ENCODE measurements around the gene GCDH.
"Not testable (repeated sequence)": the region's sequence is repeated elsewhere in the genome, so short reads cannot be mapped to it uniquely, and the experiment has no call there.

GCDH gene

DNA sequence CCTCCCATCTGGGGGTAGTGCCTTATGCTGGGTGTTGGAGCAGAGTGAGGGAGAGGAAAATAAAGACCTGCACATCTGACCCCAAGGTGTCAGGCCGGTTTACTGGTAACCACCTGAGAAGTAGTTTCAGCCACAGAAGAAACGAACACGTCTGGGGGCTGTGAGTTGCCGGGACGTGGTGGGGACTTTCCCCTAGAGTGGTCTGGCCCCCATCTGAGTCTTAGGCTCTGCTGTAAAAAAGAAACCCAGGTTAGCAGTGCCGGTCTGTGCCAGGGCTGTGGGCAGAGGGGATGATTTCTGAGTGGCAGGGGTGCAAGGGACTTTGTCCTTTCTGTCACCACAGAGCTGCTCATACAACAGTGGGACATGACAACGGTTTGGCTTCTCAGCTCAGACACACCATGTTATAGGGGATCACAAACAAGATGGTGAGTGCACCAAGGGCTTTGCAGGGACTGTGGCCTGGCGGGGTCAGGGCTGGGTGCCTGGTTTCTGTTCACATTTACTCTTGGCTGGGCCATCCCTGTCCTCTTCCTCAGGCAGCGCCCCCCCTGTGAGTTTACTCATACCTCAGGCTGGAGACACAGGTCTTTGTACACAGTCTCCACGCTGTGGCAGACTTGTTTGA lies 9.0 kb downstream of the GCDH start:
- no peak overlapping the region for H3K27ac ChIP-seq (ENCODE audit: low read depth in 2 of 2, low read length in 2 of 2)
- H3K9me3 ChIP-seq (ENCODE audit: control insufficient read depth in 2 of 2, low read length in 2 of 2) = no peaks in the 10 kb centered on the region
- H3K9ac ChIP-seq (ENCODE audit: low read depth in 1 of 2, low read length in 2 of 2) = no peak overlapping the region
- H3K27me3 ChIP-seq (ENCODE audit: control insufficient read depth in 2 of 2, insufficient read depth in 2 of 2, low read length in 2 of 2) = no peaks in the 10 kb centered on the region
- H3K4me3 ChIP-seq (ENCODE audit: low read length in 2 of 2) = no peak overlapping the region
- peaks cover 6 to 15% of the 10 kb centered on the region in 2 donors for H3K36me3 ChIP-seq (ENCODE audit: control insufficient read depth in 2 of 2, insufficient read depth in 2 of 2, low read length in 2 of 2)
- H3K4me1 ChIP-seq (ENCODE audit: control insufficient read depth in 2 of 2, insufficient read depth in 2 of 2, low read length in 2 of 2) = no peaks in the 10 kb centered on the region

DNA sequence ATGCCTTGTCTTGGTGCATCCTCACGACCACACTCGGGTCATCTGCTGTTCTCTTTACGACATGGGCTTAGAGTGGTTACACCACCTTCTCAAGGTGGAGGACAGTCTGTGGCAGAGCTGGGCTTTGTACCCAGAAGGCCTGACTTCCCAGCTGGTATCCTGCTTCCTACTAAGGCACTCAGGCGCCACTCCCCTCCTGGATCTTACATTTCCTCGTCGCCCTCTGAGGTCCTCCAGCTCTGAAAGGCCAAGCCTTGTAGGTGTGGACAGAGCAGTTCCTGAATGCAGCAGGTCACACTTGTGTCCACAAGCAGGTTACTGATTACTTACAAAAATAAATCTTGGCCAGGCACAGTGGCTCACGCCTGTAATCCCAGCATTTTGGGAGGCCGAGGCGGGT lies 16.2 kb downstream of the GCDH start:
- Histone ChIP-seq H3K4me1 (ENCODE audit: control insufficient read depth in 2 of 2, insufficient read depth in 2 of 2, low read length in 2 of 2) (peaks cover 0 to under 1% of the 10 kb centered on the region in 2 donors), H3K36me3 (ENCODE audit: control insufficient read depth in 2 of 2, insufficient read depth in 2 of 2, low read length in 2 of 2) (no peaks in the 10 kb centered on the region), H3K9ac (ENCODE audit: low read depth in 1 of 2, low read length in 2 of 2) (no peak overlapping the region), H3K27me3 (ENCODE audit: control insufficient read depth in 2 of 2, insufficient read depth in 2 of 2, low read length in 2 of 2) (no peaks in the 10 kb centered on the region), H3K9me3 (ENCODE audit: control insufficient read depth in 2 of 2, low read length in 2 of 2) (no peaks in the 10 kb centered on the region), H3K27ac (ENCODE audit: low read depth in 2 of 2, low read length in 2 of 2) (peak overlapping the region in 1 of 2 donors; percentile 20), H3K4me3 (ENCODE audit: low read length in 2 of 2) (no peak overlapping the region)

DNA sequence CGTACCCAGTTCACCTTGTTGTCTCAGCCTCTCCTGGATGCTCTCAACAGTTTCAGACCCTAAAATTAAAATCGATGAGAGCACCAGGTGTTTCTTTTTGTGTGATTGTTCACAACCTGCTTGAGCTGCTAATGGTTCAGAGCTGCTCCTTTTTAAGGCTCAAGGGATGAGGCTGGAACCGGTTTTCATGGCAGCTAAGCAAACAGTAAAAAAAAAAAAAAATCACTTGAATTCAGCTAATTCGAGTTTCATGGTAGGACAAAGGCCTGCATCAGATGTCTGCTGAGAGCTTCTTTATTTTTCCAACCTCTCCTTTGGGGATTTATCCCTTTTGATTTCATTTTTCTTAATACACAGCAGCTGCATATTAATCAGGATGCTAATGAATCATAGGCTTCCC lies 21.6 kb downstream of the GCDH start:
- peaks cover 5 to 8% of the 10 kb centered on the region in 2 donors for H3K4me1 ChIP-seq (ENCODE audit: control insufficient read depth in 2 of 2, insufficient read depth in 2 of 2, low read length in 2 of 2)
- no peaks in the 10 kb centered on the region for H3K27me3 ChIP-seq (ENCODE audit: control insufficient read depth in 2 of 2, insufficient read depth in 2 of 2, low read length in 2 of 2)
- no peak overlapping the region for H3K4me3 ChIP-seq (ENCODE audit: low read length in 2 of 2)
- H3K9ac ChIP-seq (ENCODE audit: low read depth in 1 of 2, low read length in 2 of 2) = peak overlapping the region in 1 of 2 donors; percentile 10
- no peaks in the 10 kb centered on the region for H3K9me3 ChIP-seq (ENCODE audit: control insufficient read depth in 2 of 2, low read length in 2 of 2)
- H3K27ac ChIP-seq (ENCODE audit: low read depth in 2 of 2, low read length in 2 of 2) = peak overlapping the region; percentile 15 to 64
- H3K36me3 ChIP-seq (ENCODE audit: control insufficient read depth in 2 of 2, insufficient read depth in 2 of 2, low read length in 2 of 2) = no peaks in the 10 kb centered on the region

DNA sequence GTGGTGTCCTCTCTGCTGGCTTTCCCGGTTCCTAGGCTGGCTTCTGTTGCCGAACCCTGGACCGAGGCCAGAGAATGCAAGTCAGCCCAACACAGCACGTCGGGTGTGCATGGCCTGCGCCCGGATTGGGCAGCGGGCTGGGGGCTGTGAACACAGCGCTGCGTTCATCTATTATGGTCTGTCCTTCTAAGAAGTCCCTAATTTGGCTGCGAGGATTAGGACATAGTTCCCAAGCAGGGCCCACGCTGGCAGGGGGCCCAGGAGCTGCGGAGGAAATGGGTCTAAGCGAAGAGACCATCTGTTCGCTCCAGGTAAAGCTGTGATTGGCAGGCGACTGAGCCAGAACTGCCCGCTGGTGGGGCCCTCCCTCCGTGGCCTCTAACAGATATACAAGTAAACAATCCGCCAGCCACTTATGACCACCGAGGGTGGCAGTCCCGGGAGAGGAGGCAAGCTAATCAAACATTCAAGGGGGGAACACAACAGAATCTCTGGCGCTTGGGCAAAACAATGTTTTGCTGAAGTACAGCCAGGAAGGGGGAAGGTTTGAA lies 22.1 kb downstream of the GCDH start:
- Histone ChIP-seq H3K9me3 (ENCODE audit: control insufficient read depth in 2 of 2, low read length in 2 of 2) (no peaks in the 10 kb centered on the region), H3K9ac (ENCODE audit: low read depth in 1 of 2, low read length in 2 of 2) (peak overlapping the region; percentile 10), H3K27me3 (ENCODE audit: control insufficient read depth in 2 of 2, insufficient read depth in 2 of 2, low read length in 2 of 2) (no peaks in the 10 kb centered on the region), H3K27ac (ENCODE audit: low read depth in 2 of 2, low read length in 2 of 2) (peak overlapping the region; percentile 35 to 64), H3K4me3 (ENCODE audit: low read length in 2 of 2) (peak overlapping the region in 1 of 2 donors; percentile 2), H3K36me3 (ENCODE audit: control insufficient read depth in 2 of 2, insufficient read depth in 2 of 2, low read length in 2 of 2) (no peaks in the 10 kb centered on the region), H3K4me1 (ENCODE audit: control insufficient read depth in 2 of 2, insufficient read depth in 2 of 2, low read length in 2 of 2) (peaks cover 5 to 8% of the 10 kb centered on the region in 2 donors)

DNA sequence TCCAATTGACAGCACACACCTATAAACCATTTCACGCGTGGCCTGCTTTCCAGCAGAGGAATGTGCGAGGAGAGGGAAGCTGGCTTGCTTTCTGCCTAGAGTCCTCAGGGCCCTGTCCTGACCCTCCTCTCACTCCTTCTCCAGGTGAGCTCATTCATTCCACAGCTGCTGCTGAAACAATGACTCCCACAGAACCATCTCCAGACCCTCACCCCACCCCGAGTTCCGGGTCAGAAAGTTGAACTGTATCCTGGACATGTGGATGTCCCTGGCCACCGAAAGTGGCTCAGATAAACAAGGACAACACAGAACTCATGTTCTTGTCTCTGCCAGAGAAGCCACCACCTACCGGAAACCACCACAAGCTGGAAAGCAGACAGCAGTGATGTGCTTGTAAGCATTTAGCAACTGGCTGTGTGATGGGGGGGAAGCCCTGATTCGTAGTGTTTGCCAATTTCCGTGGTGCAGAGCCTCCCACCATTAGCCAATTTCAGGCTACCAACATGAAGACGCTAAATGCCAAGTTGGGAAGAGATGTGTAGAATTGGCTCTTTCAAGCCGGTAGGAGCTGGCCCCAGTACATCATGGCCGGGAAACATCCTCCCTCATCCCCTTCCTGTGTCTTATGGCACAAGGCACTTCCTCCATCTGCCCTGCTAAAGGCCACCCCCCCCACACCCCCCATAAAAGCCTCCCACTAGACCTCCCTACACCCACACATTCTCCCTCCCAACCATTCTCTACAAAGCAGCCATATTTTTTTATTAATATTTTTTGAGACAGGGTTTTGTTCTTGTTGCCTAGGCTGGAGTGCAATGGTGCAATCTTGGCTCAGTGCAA lies 23.1 kb downstream of the GCDH start:
- H3K9ac ChIP-seq (ENCODE audit: low read depth in 1 of 2, low read length in 2 of 2) = no peak overlapping the region
- H3K4me1 ChIP-seq (ENCODE audit: control insufficient read depth in 2 of 2, insufficient read depth in 2 of 2, low read length in 2 of 2) = peaks cover 8 to 11% of the 10 kb centered on the region in 2 donors
- H3K27ac ChIP-seq (ENCODE audit: low read depth in 2 of 2, low read length in 2 of 2) = peak overlapping the region; percentile 64 to 66
- peak overlapping the region in 1 of 2 donors; percentile 28 for H3K4me3 ChIP-seq (ENCODE audit: low read length in 2 of 2)
- H3K9me3 ChIP-seq (ENCODE audit: control insufficient read depth in 2 of 2, low read length in 2 of 2) = no peaks in the 10 kb centered on the region
- H3K27me3 ChIP-seq (ENCODE audit: control insufficient read depth in 2 of 2, insufficient read depth in 2 of 2, low read length in 2 of 2) = no peaks in the 10 kb centered on the region
- H3K36me3 ChIP-seq (ENCODE audit: control insufficient read depth in 2 of 2, insufficient read depth in 2 of 2, low read length in 2 of 2) = no peaks in the 10 kb centered on the region

DNA sequence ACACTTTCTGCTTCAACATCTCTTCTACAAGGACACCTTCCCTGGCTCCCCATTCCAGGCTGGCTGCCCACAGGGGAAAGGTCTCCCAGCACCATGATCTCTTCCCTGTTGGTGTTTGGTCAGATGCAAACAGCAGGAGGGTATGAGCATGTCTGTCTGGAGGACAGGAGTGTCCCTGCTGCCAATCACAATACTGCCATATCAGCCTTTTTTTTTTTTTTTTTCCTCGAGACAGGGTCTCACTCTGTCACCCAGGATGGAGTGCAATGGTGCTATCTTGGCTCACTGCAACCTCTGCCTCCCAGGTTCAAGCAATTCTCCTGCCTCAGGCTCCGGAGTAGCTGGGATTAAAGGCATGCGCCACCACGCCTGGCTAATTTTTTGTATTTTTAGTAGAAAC lies 24.9 kb downstream of the GCDH start:
- H3K9ac ChIP-seq (ENCODE audit: low read depth in 1 of 2, low read length in 2 of 2); H3K9me3 ChIP-seq (ENCODE audit: control insufficient read depth in 2 of 2, low read length in 2 of 2); H3K36me3 ChIP-seq (ENCODE audit: control insufficient read depth in 2 of 2, insufficient read depth in 2 of 2, low read length in 2 of 2); H3K4me3 ChIP-seq (ENCODE audit: low read length in 2 of 2); H3K27ac ChIP-seq (ENCODE audit: low read depth in 2 of 2, low read length in 2 of 2); H3K27me3 ChIP-seq (ENCODE audit: control insufficient read depth in 2 of 2, insufficient read depth in 2 of 2, low read length in 2 of 2): not testable (repeated sequence)
- peaks cover 8 to 14% of the 10 kb centered on the region in 2 donors for H3K4me1 ChIP-seq (ENCODE audit: control insufficient read depth in 2 of 2, insufficient read depth in 2 of 2, low read length in 2 of 2)

DNA sequence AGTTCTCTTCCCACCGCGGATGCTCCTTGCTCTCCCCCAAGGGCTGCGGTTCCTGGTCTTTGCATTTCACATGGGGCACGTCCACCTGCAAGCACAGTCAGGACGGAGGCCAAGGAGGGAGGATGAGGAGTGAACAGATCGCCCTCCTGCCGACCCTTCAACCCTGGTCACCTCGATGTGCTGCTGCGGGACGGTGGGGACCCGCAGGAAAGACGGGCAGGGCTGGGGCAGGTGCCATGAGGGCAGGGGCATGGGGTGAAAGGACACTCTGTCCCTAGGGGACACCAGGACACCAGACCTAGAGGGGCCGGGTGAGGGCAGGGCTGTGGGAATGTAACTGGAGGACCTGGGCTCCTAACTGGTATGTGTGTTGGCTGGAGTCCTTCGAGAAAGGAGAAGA lies 27.3 kb downstream of the GCDH start:
- no peaks in the 10 kb centered on the region for H3K27me3 ChIP-seq (ENCODE audit: control insufficient read depth in 2 of 2, insufficient read depth in 2 of 2, low read length in 2 of 2)
- H3K4me3 ChIP-seq (ENCODE audit: low read length in 2 of 2) = no peak overlapping the region
- H3K4me1 ChIP-seq (ENCODE audit: control insufficient read depth in 2 of 2, insufficient read depth in 2 of 2, low read length in 2 of 2) = peaks cover 4 to 6% of the 10 kb centered on the region in 2 donors
- H3K36me3 ChIP-seq (ENCODE audit: control insufficient read depth in 2 of 2, insufficient read depth in 2 of 2, low read length in 2 of 2) = peaks cover 11% of the 10 kb centered on the region in 2 donors
- no peak overlapping the region for H3K27ac ChIP-seq (ENCODE audit: low read depth in 2 of 2, low read length in 2 of 2)
- H3K9ac ChIP-seq (ENCODE audit: low read depth in 1 of 2, low read length in 2 of 2) = no peak overlapping the region
- no peaks in the 10 kb centered on the region for H3K9me3 ChIP-seq (ENCODE audit: control insufficient read depth in 2 of 2, low read length in 2 of 2)

DNA sequence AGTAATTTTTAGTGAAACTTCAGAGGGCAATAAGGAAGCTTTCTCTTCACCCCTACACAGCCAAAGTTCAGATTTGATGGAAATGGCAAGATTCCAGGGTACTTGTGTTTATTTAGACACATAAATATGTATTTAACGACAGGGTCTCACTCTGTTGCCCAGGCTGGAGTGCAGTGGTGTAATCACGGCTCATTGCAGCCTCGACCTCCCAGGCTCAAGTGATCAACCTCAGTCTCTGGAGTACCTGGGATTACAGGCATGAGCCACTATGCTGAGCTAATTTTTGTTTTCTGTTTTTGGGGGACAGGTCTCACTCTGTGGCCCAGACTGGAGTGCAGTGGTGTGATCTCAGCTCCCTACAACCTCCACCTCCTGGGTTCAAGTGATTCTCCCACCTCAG lies 30.1 kb downstream of the GCDH start:
- Histone ChIP-seq H3K4me1 (ENCODE audit: control insufficient read depth in 2 of 2, insufficient read depth in 2 of 2, low read length in 2 of 2) (peaks cover 3 to 6% of the 10 kb centered on the region in 2 donors), H3K9ac (ENCODE audit: low read depth in 1 of 2, low read length in 2 of 2) (no peak overlapping the region), H3K27me3 (ENCODE audit: control insufficient read depth in 2 of 2, insufficient read depth in 2 of 2, low read length in 2 of 2) (no peaks in the 10 kb centered on the region), H3K9me3 (ENCODE audit: control insufficient read depth in 2 of 2, low read length in 2 of 2) (no peaks in the 10 kb centered on the region), H3K27ac (ENCODE audit: low read depth in 2 of 2, low read length in 2 of 2) (no peak overlapping the region), H3K36me3 (ENCODE audit: control insufficient read depth in 2 of 2, insufficient read depth in 2 of 2, low read length in 2 of 2) (peaks cover 24 to 32% of the 10 kb centered on the region in 2 donors), H3K4me3 (ENCODE audit: low read length in 2 of 2) (no peak overlapping the region)

DNA sequence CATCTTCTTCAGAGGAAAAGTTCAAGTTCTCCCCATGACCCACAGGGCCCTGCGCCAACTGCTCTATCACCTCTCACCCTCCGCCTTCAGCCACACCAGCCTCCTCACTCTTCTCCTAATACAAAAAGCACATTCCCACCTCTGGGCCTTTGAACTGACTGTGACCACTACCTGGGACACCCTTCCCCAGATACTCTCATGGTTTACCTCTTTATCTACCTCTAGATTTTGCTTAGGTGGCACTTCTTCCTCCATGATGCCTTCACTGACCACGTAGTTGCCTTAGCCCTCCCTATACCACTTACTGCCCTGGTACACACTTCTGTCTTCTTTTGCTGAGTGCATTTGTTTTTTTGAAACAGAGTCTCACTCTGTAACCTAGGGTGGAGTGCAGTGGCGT lies 32.0 kb downstream of the GCDH start:
- Histone ChIP-seq H3K36me3 (ENCODE audit: control insufficient read depth in 2 of 2, insufficient read depth in 2 of 2, low read length in 2 of 2) (peaks cover 33 to 42% of the 10 kb centered on the region in 2 donors), H3K9ac (ENCODE audit: low read depth in 1 of 2, low read length in 2 of 2) (no peak overlapping the region)

DNA sequence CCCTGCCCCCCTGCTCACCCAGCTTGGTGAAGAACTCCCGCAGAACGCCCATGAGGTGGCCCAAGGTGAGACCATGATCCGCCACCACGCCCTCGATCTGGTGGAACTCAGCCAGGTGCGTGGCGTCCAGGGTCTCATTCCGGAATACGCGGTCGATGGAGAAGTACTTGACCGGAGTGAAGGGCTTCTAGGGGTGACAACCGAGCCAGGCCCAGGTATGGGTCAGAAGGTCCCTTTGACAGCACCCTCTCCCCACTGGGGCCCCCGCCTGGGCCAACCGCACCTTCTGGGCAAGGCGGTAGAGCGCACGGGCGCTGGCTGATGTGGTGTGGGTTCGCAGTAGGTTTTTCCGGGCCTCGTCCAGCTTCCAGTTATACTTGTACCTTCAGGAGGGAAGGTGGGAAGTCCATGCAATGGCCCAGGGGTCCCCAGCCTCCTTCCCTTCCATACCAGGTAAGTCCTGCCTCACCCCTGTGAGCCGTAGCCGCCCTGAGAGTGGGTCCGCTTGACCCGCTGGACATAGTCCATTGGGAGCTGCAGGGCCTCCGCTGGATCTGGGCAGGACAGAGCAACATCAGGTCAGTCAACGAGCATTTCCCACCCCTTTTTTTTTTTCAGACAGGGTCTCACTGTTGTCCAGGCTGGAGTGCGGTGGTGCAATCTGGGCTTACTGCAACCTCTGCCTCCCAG lies 33.8 kb downstream of the GCDH start:
- H3K4me3 ChIP-seq (ENCODE audit: low read length in 2 of 2) = no peak overlapping the region
- no peaks in the 10 kb centered on the region for H3K9me3 ChIP-seq (ENCODE audit: control insufficient read depth in 2 of 2, low read length in 2 of 2)
- no peaks in the 10 kb centered on the region for H3K4me1 ChIP-seq (ENCODE audit: control insufficient read depth in 2 of 2, insufficient read depth in 2 of 2, low read length in 2 of 2)
- H3K9ac ChIP-seq (ENCODE audit: low read depth in 1 of 2, low read length in 2 of 2) = no peak overlapping the region
- no peak overlapping the region for H3K27ac ChIP-seq (ENCODE audit: low read depth in 2 of 2, low read length in 2 of 2)
- H3K27me3 ChIP-seq (ENCODE audit: control insufficient read depth in 2 of 2, insufficient read depth in 2 of 2, low read length in 2 of 2) = no peaks in the 10 kb centered on the region
- peaks cover 40 to 56% of the 10 kb centered on the region in 2 donors for H3K36me3 ChIP-seq (ENCODE audit: control insufficient read depth in 2 of 2, insufficient read depth in 2 of 2, low read length in 2 of 2)

More for the DNA sequence above, 32.0 kb downstream of the GCDH start:
- Histone ChIP-seq H3K4me1 (ENCODE audit: control insufficient read depth in 2 of 2, insufficient read depth in 2 of 2, low read length in 2 of 2) (peaks cover 3 to 6% of the 10 kb centered on the region in 2 donors), H3K4me3 (ENCODE audit: low read length in 2 of 2) (no peak overlapping the region), H3K9me3 (ENCODE audit: control insufficient read depth in 2 of 2, low read length in 2 of 2) (no peaks in the 10 kb centered on the region), H3K27me3 (ENCODE audit: control insufficient read depth in 2 of 2, insufficient read depth in 2 of 2, low read length in 2 of 2) (no peaks in the 10 kb centered on the region), H3K27ac (ENCODE audit: low read depth in 2 of 2, low read length in 2 of 2) (no peak overlapping the region)

Data from mucosa of rectum (tissue), 2 donors.